IMR-90 (cell line): Measurements from ENCODE around the gene TAOK1. TPM values are rescaled to one million over a fixed set of nuclear protein-coding genes. Genes with fewer than 3 reads are reported as not detected.

ENCODE experiments used
- ATAC-seq: fragments of 200-7000 bp; cut with Tn5 transposase; 2 replicates; pipeline ENCODE4 v1.9.1; 2020; ENCODE audit warnings: low read depth, mild to moderate bottlenecking, moderate library complexity
- BruUV-seq: library from RNA; stranded (reverse); fragments of 400-500 nt; replicated peaks from 2 replicates; lab custom pipeline; 2021; lab: Mats Ljungman, UMichigan
- CTCF ChIA-PET: fragments of 300-600 bp; formaldehyde crosslinking; extraction: SDS; loops from one replicate; lab custom pipeline; 2021; ENCODE audit warnings: antibody characterized with exemption; lab: Yijun Ruan, JAX
- POLR2A ChIA-PET: fragments of 300-600 bp; sonication (Branson Sonifier 250); formaldehyde crosslinking; loops from one replicate; lab custom pipeline; 2022; ENCODE audit warnings: antibody characterized with exemption; ENCODE audit not compliant: unreplicated experiment; lab: Charles Lee
- DNase-seq: peaks from one replicate; pipeline ENCODE4 v3.0.0; 2013
- H2AFZ ChIP-seq: replicated peaks from 2 replicates; pipeline ENCODE3; 2013; ENCODE audit warnings: low read length, mild to moderate bottlenecking; ENCODE audit not compliant: poor library complexity
- H2AK5ac ChIP-seq: 2 replicates; pipeline ENCODE4 v1.6.1; 2013; ENCODE audit warnings: low read depth, low read length, inconsistent platforms
- H2AK9ac ChIP-seq: replicated peaks from 2 replicates; pipeline ENCODE3; 2013; ENCODE audit warnings: mild to moderate bottlenecking, low read depth, low read length, moderate library complexity; ENCODE audit not compliant: poor library complexity
- H2BK120ac ChIP-seq: 2 replicates; pipeline ENCODE4 v1.6.1; 2013; ENCODE audit warnings: low read depth, low read length, inconsistent platforms
- H2BK15ac ChIP-seq: 3 replicates; pipeline ENCODE4 v1.6.1; 2013; ENCODE audit warnings: low read depth, low read length, inconsistent platforms
- H2BK20ac ChIP-seq: 2 replicates; pipeline ENCODE4 v1.6.1; 2013; ENCODE audit warnings: low read depth, mild to moderate bottlenecking, inconsistent platforms, low read length, moderate library complexity
- H2BK5ac ChIP-seq: 2 replicates; pipeline ENCODE4 v1.6.1; 2013; ENCODE audit warnings: mild to moderate bottlenecking, low read depth, low read length, inconsistent platforms; ENCODE audit not compliant: poor library complexity, severe bottlenecking
- H3K14ac ChIP-seq: replicated peaks from 2 replicates; pipeline ENCODE4 v1.6.1; 2013; ENCODE audit warnings: low read depth, low read length, inconsistent platforms
- H3K18ac ChIP-seq: 2 replicates; pipeline ENCODE4 v1.6.1; 2013; ENCODE audit warnings: low read depth, low read length, control low read depth
- H3K23ac ChIP-seq: 2 replicates; pipeline ENCODE4 v1.6.1; 2013; ENCODE audit warnings: low read depth, low read length, inconsistent platforms
- H3K27ac ChIP-seq: 2 replicates; pipeline ENCODE4 v1.5.1; 2013; ENCODE audit warnings: mild to moderate bottlenecking, control low read depth, low read length; ENCODE audit not compliant: insufficient read depth
- H3K27me3 ChIP-seq: 2 replicates; pipeline ENCODE4 v1.6.1; 2013; ENCODE audit warnings: low read length; ENCODE audit not compliant: control insufficient read depth, insufficient read depth
- H3K36me3 ChIP-seq: 2 replicates; pipeline ENCODE4 v1.6.1; 2013; ENCODE audit warnings: low read length, mixed read lengths; ENCODE audit not compliant: control insufficient read depth, insufficient read depth
- H3K4ac ChIP-seq: 2 replicates; pipeline ENCODE4 v1.6.1; 2013; ENCODE audit warnings: low read depth, low read length, inconsistent platforms
- H3K4me1 ChIP-seq: 2 replicates; pipeline ENCODE4 v1.6.1; 2013; ENCODE audit warnings: low read length, mixed read lengths; ENCODE audit not compliant: control insufficient read depth, insufficient read depth
- H3K4me2 ChIP-seq: 2 replicates; pipeline ENCODE4 v1.6.1; 2013; ENCODE audit warnings: low read depth, mild to moderate bottlenecking, control low read depth, low read length, moderate library complexity
- H3K4me3 ChIP-seq: 2 replicates; pipeline ENCODE4 v1.5.1; 2013; ENCODE audit warnings: low read depth, mild to moderate bottlenecking, control low read depth, low read length, moderate library complexity; ENCODE audit not compliant: insufficient read depth
- H3K56ac ChIP-seq: 2 replicates; pipeline ENCODE4 v1.6.1; 2013; ENCODE audit warnings: low read length, inconsistent platforms; ENCODE audit not compliant: insufficient read depth; ENCODE audit errors: extremely low read depth
- H3K79me1 ChIP-seq, 2 experiments: 2 replicates each; pipeline ENCODE4 v1.6.1; 2013; ENCODE audit warnings: low read length in 2 of 2, inconsistent platforms in 1 of 2, low read depth in 1 of 2
- H3K9ac ChIP-seq: 2 replicates; pipeline ENCODE4 v1.6.1; 2013; ENCODE audit warnings: low read depth, low read length, control low read depth
- H3K9me1 ChIP-seq: 2 replicates; pipeline ENCODE4 v1.6.1; 2013; ENCODE audit warnings: low read length, inconsistent platforms; ENCODE audit not compliant: insufficient read depth
- H3K9me3 ChIP-seq: 2 replicates; pipeline ENCODE4 v1.6.1; 2013; ENCODE audit warnings: low read length; ENCODE audit not compliant: control insufficient read depth, insufficient read depth
- H4K20me1 ChIP-seq: 2 replicates; pipeline ENCODE4 v1.6.1; 2013; ENCODE audit warnings: low read length, inconsistent platforms; ENCODE audit not compliant: insufficient read depth
- H4K5ac ChIP-seq: 2 replicates; pipeline ENCODE4 v1.6.1; 2013; ENCODE audit warnings: mild to moderate bottlenecking, low read depth, low read length, control low read depth
- H4K8ac ChIP-seq, 2 experiments: 2 replicates each; pipeline ENCODE4 v1.6.1; 2013; ENCODE audit warnings: low read depth in 2 of 2, low read length in 2 of 2, control low read depth in 1 of 2, inconsistent platforms in 1 of 2
- H4K91ac ChIP-seq: 2 replicates; pipeline ENCODE4 v1.6.1; 2013; ENCODE audit warnings: low read depth, low read length, inconsistent platforms; ENCODE audit not compliant: insufficient read depth
- BHLHE40 ChIP-seq: fragments of 150-350 bp; IDR thresholded peaks from 2 replicates; pipeline ENCODE4 v1.6.1; 2016; ENCODE audit warnings: mild to moderate bottlenecking, low read depth, low read length
- CEBPB ChIP-seq: IDR thresholded peaks from 2 replicates; pipeline ENCODE4 v1.6.1; 2012; ENCODE audit warnings: low read depth, low read length, improper control_type of control experiment
- CHD1 ChIP-seq: IDR thresholded peaks from 2 replicates; pipeline ENCODE4 v1.6.1; 2012; ENCODE audit warnings: low read depth, low read length, improper control_type of control experiment
- FOS ChIP-seq: fragments of 150-350 bp; IDR thresholded peaks from 2 replicates; pipeline ENCODE4 v1.6.1; 2016; ENCODE audit warnings: low read depth, low read length
- MAFK ChIP-seq: IDR thresholded peaks from 2 replicates; pipeline ENCODE4 v1.6.1; 2012; ENCODE audit warnings: low read depth, low read length, improper control_type of control experiment
- MAZ ChIP-seq: IDR thresholded peaks from 2 replicates; pipeline ENCODE4 v1.6.1; 2012; ENCODE audit warnings: low read depth, mild to moderate bottlenecking, low read length, improper control_type of control experiment, moderate library complexity, borderline replicate concordance
- MXI1 ChIP-seq: IDR thresholded peaks from 2 replicates; pipeline ENCODE4 v1.6.1; 2012; ENCODE audit warnings: low read depth, mild to moderate bottlenecking, low read length, moderate library complexity, borderline replicate concordance
- NFE2L2 ChIP-seq: fragments of 150-350 bp; IDR thresholded peaks from 2 replicates; pipeline ENCODE4 v1.6.1; 2016; ENCODE audit warnings: low read depth, mild to moderate bottlenecking, low read length
- POLR2A ChIP-seq: IDR thresholded peaks from 2 replicates; pipeline ENCODE4 v1.6.1; 2012; ENCODE audit warnings: mild to moderate bottlenecking, low read depth, low read length
- RAD21 ChIP-seq: IDR thresholded peaks from 2 replicates; pipeline ENCODE4 v1.6.1; 2012; ENCODE audit warnings: low read length, improper control_type of control experiment
- RCOR1 ChIP-seq: IDR thresholded peaks from 2 replicates; pipeline ENCODE4 v1.6.1; 2012; ENCODE audit warnings: mild to moderate bottlenecking, low read length, improper control_type of control experiment; ENCODE audit not compliant: insufficient replicate concordance
- RFX5 ChIP-seq: IDR thresholded peaks from 2 replicates; pipeline ENCODE4 v1.8.0; 2012; ENCODE audit warnings: low read depth, mild to moderate bottlenecking, low read length, moderate library complexity
- SMC3 ChIP-seq: fragments of 150-350 bp; IDR thresholded peaks from 2 replicates; pipeline ENCODE4 v1.6.1; 2016; ENCODE audit warnings: low read depth, mild to moderate bottlenecking, antibody characterized with exemption, low read length, moderate library complexity
- WGBS, 2 experiments: methylation state at CpG; one replicate each; pipeline versions ENCODE4 v1.1.5 to v1.1.7; 2013; ENCODE audit warnings: missing lambda C conversion rate in 2 of 2; ENCODE audit not compliant: insufficient read length in 1 of 2; ENCODE audit errors: extremely low coverage in 2 of 2; 5-methylcytosine and 5-hydroxymethylcytosine counted together
- dilution Hi-C: fragments of 300-500 bp; cut with HindIII; formaldehyde crosslinking; loops from one replicate; pipeline ENCODE4 v1.14.3; 2018; ENCODE audit warnings: low sequenced_read_pairs; ENCODE audit not compliant: unreplicated experiment
- in situ Hi-C: fragments of 300-500 bp; cut with MboI; formaldehyde crosslinking; loops from 3 replicates; pipeline ENCODE4 v1.14.3; 2019; ENCODE audit warnings: low sequenced_read_pairs, inconsistent platforms, mixed read lengths
- intact Hi-C: fragments of 100-400 bp; cut with micrococcal nuclease; formaldehyde crosslinking; loops from 2 replicates; pipeline ENCODE4 v1.10.0; 2022
- polyA plus RNA-seq, 3 experiments: library from polyadenylated mRNA; depleted of rRNA; stranded (reverse); fragments of >200 nt; gene quantifications; 2 replicates each; pipeline ENCODE4 v1.2.3, GENCODE V29; 2012; ENCODE audit warnings: low replicate concordance in 1 of 3
- total RNA-seq: library from RNA; depleted of rRNA; stranded (reverse); fragments of >200 nt; gene quantifications from 2 replicates; pipeline ENCODE4 v1.2.3, GENCODE V29; 2012
- TF ChIP-seq, protein P1 (sequence below): fragments of 150-350 bp; IDR thresholded peaks from 2 replicates; pipeline ENCODE4 v1.6.1; 2017; ENCODE audit warnings: mild to moderate bottlenecking, antibody characterized with exemption, low read length, low read depth
- TF ChIP-seq, protein P2 (sequence below): fragments of 150-350 bp; IDR thresholded peaks from 2 replicates; pipeline ENCODE4 v1.6.1; 2016; ENCODE audit warnings: low read depth, mild to moderate bottlenecking, low read length, moderate library complexity, borderline replicate concordance

Gene TAOK1
- total and polyA plus RNA-seq, 2 of the 4 experiments (the other 2 are of a cell fraction) = 9.8 to 91.8 TPM

DNA sequence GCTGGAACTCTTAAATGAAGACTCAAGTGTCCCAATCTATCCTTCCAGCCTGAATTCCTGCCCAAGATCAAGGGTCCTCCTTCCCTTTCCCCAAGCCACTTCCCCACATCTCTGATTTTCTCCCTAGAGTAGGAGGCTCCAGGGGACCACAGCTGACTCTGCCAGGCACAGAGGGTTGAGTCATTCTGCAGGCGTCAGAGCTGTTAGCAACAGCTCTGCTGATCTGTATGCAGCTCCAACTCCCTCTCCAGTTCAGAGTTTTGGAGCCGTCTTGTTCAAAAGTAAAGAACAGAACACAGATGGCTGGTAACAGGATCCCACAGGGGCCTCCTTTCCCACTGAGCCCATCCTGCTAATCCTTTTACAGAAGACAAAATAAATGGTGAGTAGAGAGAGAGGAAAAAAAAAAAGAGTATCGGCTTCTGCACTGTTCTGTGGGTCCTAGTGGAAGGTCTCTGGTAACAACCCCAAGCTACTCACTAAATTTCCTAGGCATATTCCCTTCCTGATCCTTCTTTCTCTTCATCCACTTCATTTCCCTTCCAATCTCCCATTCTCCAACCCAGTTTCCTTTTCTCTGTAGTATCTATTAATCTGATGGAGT lies 13.4 kb upstream of the TAOK1 start:
- ChIA-PET POLR2A (no interaction called here), CTCF (interaction anchor here (0.6 to 0.7 kb wide), 2 partner anchors 124 to 253 kb away, joined by 3 read pairs; no protein-coding TSS in a partner anchor)
- H3K36me3 ChIP-seq = no peaks in the 10 kb centered on the region
- peaks cover 5% of the 10 kb centered on the region; the same call in 1 of the 2 replicates for H3K4me1 ChIP-seq
- peak overlapping the region; percentile 2; the same call in 1 of the 2 replicates for H3K18ac ChIP-seq
- H3K27ac ChIP-seq = peak overlapping the region; percentile 29; the same call in 1 of the 2 replicates
- in situ Hi-C loops = no loop called here
- H2AFZ ChIP-seq = peak overlapping the region; percentile 80
- no peak overlapping the region for H4K5ac ChIP-seq
- H2BK15ac ChIP-seq = no peak overlapping the region
- no peak for TF ChIP-seq RAD21
- no peak for TF ChIP-seq MXI1
- TF ChIP-seq RFX5 = no peak
- TF ChIP-seq RCOR1 = no peak
- no peak for TF ChIP-seq NFE2L2
- no peak for TF ChIP-seq CHD1
- no peak for TF ChIP-seq BHLHE40
- TF ChIP-seq MAFK = no peak
- TF ChIP-seq, protein P1, sequence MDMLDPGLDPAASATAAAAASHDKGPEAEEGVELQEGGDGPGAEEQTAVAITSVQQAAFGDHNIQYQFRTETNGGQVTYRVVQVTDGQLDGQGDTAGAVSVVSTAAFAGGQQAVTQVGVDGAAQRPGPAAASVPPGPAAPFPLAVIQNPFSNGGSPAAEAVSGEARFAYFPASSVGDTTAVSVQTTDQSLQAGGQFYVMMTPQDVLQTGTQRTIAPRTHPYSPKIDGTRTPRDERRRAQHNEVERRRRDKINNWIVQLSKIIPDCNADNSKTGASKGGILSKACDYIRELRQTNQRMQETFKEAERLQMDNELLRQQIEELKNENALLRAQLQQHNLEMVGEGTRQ = no peak
- TF ChIP-seq MAZ = no peak
- TF ChIP-seq CEBPB = peak; percentile 39; the same call in 1 of the 2 replicates
- peak; percentile 71 for TF ChIP-seq FOS
- TF ChIP-seq, protein P2, sequence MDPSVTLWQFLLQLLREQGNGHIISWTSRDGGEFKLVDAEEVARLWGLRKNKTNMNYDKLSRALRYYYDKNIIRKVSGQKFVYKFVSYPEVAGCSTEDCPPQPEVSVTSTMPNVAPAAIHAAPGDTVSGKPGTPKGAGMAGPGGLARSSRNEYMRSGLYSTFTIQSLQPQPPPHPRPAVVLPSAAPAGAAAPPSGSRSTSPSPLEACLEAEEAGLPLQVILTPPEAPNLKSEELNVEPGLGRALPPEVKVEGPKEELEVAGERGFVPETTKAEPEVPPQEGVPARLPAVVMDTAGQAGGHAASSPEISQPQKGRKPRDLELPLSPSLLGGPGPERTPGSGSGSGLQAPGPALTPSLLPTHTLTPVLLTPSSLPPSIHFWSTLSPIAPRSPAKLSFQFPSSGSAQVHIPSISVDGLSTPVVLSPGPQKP = no peak
- 0 out of 2 replicates have a peak, but pooled peaks have one; percentile 3 for TF ChIP-seq SMC3
- TF ChIP-seq POLR2A = no peak
- no peak overlapping the region for H2AK5ac ChIP-seq
- no peak overlapping the region for H2BK120ac ChIP-seq
- peak; percentile 100 for ATAC-seq
- WGBS, 2 experiments = no CpG with 5 or more reads among the region's 3 CpGs
- H3K23ac ChIP-seq = no peak overlapping the region
- H4K20me1 ChIP-seq = no peaks in the 10 kb centered on the region
- DNase-seq = peak; percentile 92
- H3K56ac ChIP-seq = no peak overlapping the region
- no peaks in the 10 kb centered on the region for H3K27me3 ChIP-seq
- H3K4me3 ChIP-seq = no peak overlapping the region
- H3K4me2 ChIP-seq = peak overlapping the region; percentile 62
- no peaks in the 10 kb centered on the region for H3K9me3 ChIP-seq
- intact Hi-C loops = loop anchor here (10.0 kb wide), 1 partner anchor 128 kb away; no protein-coding TSS in a partner anchor
- no peaks in the 10 kb centered on the region for H3K79me1 ChIP-seq
- no peak overlapping the region for H2BK20ac ChIP-seq
- no peak overlapping the region for H4K91ac ChIP-seq
- no peaks in the 10 kb centered on the region for H3K9me1 ChIP-seq
- no peak overlapping the region for H3K4ac ChIP-seq
- H3K9ac ChIP-seq = 0 out of 2 replicates have a peak overlapping the region, but pooled peaks have one; percentile 38
- H2BK5ac ChIP-seq = peak overlapping the region; percentile 6
- peak overlapping the region in 1 of 2 experiments; percentile 13; a peak in 1 of 4 replicates for H4K8ac ChIP-seq
- BruUV-seq = no TSS peak
- H2AK9ac ChIP-seq = no peak overlapping the region
- dilution Hi-C loops = no loop called here
- H3K14ac ChIP-seq = no peak overlapping the region
